Activated CD8-positive, alpha-beta T cell treated with anti-CD3 and anti-CD28 coated beads for 36 hours (primary cell): ENCODE data around the gene NCF2. TPM values are rescaled to one million over a fixed set of nuclear protein-coding genes. Genes with fewer than 3 reads are reported as not detected.

Experiments
- ATAC-seq: fragments of 200-7000 bp; cut with Tn5 transposase; one replicate; pipeline ENCODE4 v1.10.0; 2021; ENCODE audit warnings: mild to moderate bottlenecking, moderate library complexity
- CTCF ChIA-PET: fragments of 350-600 bp; sonication (Branson Sonifier 250); formaldehyde crosslinking; loops from one replicate; lab custom pipeline; 2021; ENCODE audit warnings: antibody characterized with exemption; lab: Charles Lee
- POLR2A ChIA-PET: fragments of 350-600 bp; sonication (Branson Sonifier 250); formaldehyde crosslinking; loops from one replicate; lab custom pipeline; 2021; ENCODE audit warnings: antibody characterized with exemption; lab: Charles Lee
- DNase-seq: peaks from one replicate; pipeline ENCODE4 v3.0.0-alpha.2; 2020
- H3K27ac Mint-ChIP-seq: one replicate; pipeline ENCODE4 v1.8.0; 2021; ENCODE audit warnings: mild to moderate bottlenecking, mixed read lengths
- H3K27me3 Mint-ChIP-seq: one replicate; pipeline ENCODE4 v1.8.0; 2021; ENCODE audit warnings: mixed read lengths
- H3K36me3 Mint-ChIP-seq: one replicate; pipeline ENCODE4 v1.8.0; 2021; ENCODE audit warnings: low read depth, mixed read lengths
- H3K4me1 Mint-ChIP-seq: one replicate; pipeline ENCODE4 v1.8.0; 2021; ENCODE audit warnings: low read depth, mixed read lengths
- H3K4me3 Mint-ChIP-seq: one replicate; pipeline ENCODE4 v1.8.0; 2021; ENCODE audit warnings: mild to moderate bottlenecking, moderate library complexity, mixed read lengths
- H3K9me3 Mint-ChIP-seq: one replicate; pipeline ENCODE4 v1.8.0; 2021; ENCODE audit warnings: mixed read lengths
- CTCF ChIP-seq: fragments of 200-600 bp; IDR thresholded peaks from one replicate; pipeline ENCODE4 v1.8.0; 2022; ENCODE audit warnings: antibody characterized with exemption, mild to moderate bottlenecking
- intact Hi-C: fragments of 100-400 bp; cut with micrococcal nuclease; formaldehyde crosslinking; loops from one replicate; pipeline ENCODE4 v1.10.0; 2022
- total RNA-seq, 2 experiments: library from RNA; stranded (reverse); gene quantifications; one replicate each; pipeline ENCODE4 v1.2.3, GENCODE V29; 2021

The NCF2 gene
- total RNA-seq, 2 experiments from 2014 or later: 4.2 to 4.7 TPM

GRCh38 chr1:183569141-183569540, 21.1 kb downstream of the NCF2 start:
- Mint-ChIP-seq H3K27me3 (no peaks in the 10 kb centered on the region), H3K36me3 (no peaks in the 10 kb centered on the region), H3K27ac (no peak overlapping the region), H3K4me1 (peaks cover 23% of the 10 kb centered on the region), H3K4me3 (no peak overlapping the region), H3K9me3 (no peaks in the 10 kb centered on the region)
- POLR2A ChIA-PET: interaction anchor here (0.9 to 3.7 kb wide), 5 partner anchors 10 to 99 kb away, joined by 3 to 19 read pairs (median 3); partner anchors contain the start of gene NCF2
- CTCF ChIA-PET: interaction anchor here (0.9 to 3.0 kb wide), 6 partner anchors 10 to 65 kb away, joined by 3 to 13 read pairs (median 4); no protein-coding TSS in a partner anchor
- no peak for TF ChIP-seq CTCF
- ATAC-seq (peak; percentile 80), DNase-seq (peak; percentile 38)
- intact Hi-C loops: no loop called here

- CTCF ChIA-PET: interaction anchor here (0.9 to 3.0 kb wide), 6 partner anchors 11 to 87 kb away, joined by 3 to 13 read pairs (median 4); no protein-coding TSS in a partner anchor
- Mint-ChIP-seq H3K27ac (no peak overlapping the region), H3K9me3 (no peaks in the 10 kb centered on the region), H3K27me3 (no peaks in the 10 kb centered on the region), H3K4me3 (no peak overlapping the region), H3K4me1 (peaks cover 23% of the 10 kb centered on the region), H3K36me3 (no peaks in the 10 kb centered on the region)
- ATAC-seq (no peak), DNase-seq (no peak)
- TF ChIP-seq CTCF: no peak
- intact Hi-C loops: no loop called here
- POLR2A ChIA-PET: interaction anchor here (0.8 to 3.7 kb wide), 6 partner anchors 11 to 98 kb away, joined by 3 to 19 read pairs (median 3); partner anchors contain the start of genes NCF2 and SMG7
These were observed 21.9 kb downstream of the NCF2 start for GRCh38 chr1:183568176-183569021.

- CTCF ChIA-PET: interaction anchor here (1.2 to 1.6 kb wide), 3 partner anchors 14 to 88 kb away, joined by 4 to 5 read pairs (median 4); no protein-coding TSS in a partner anchor
- TF ChIP-seq CTCF: no peak
- no peaks in the 10 kb centered on the region for H3K36me3 Mint-ChIP-seq
- DNase-seq: peak; percentile 42
- peak; percentile 47 for ATAC-seq
- peaks cover 23% of the 10 kb centered on the region for H3K4me1 Mint-ChIP-seq
- no peak overlapping the region for H3K27ac Mint-ChIP-seq
- no peaks in the 10 kb centered on the region for H3K27me3 Mint-ChIP-seq
- H3K9me3 Mint-ChIP-seq: no peaks in the 10 kb centered on the region
- POLR2A ChIA-PET: interaction anchor here (3.7 kb wide), 1 partner anchor 22 kb away, joined by 19 read pairs; the partner anchor contains the start of gene NCF2
- intact Hi-C loops: no loop called here
- H3K4me3 Mint-ChIP-seq: no peak overlapping the region
These were observed 22.7 kb downstream of the NCF2 start for GRCh38 chr1:183567584-183567983.

DNA sequence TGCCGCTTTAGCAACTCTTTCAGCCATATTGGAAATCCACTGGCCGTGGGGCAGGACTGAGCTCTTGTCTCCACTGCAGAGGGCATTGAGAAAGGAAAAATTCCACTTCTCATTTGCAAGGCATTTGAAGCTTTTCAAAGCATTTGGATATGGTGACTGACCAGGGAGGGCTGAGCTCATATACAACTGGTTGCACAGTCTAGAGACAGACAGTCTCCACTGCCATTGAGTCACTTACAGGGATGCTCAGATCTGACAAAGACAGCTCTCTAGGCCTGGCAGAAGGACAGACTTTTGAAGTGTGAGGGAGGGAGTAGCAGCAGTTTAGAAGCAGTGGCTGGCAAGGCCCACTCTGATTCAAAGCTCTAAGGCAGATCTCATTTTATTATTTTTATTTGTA, 24.2 kb downstream of the NCF2 start:
- Mint-ChIP-seq H3K27me3 (no peaks in the 10 kb centered on the region), H3K9me3 (no peaks in the 10 kb centered on the region), H3K4me1 (peaks cover 23% of the 10 kb centered on the region), H3K4me3 (no peak overlapping the region), H3K36me3 (no peaks in the 10 kb centered on the region), H3K27ac (no peak overlapping the region)
- intact Hi-C loops: no loop called here
- DNase-seq (no peak), ATAC-seq (no peak)
- ChIA-PET POLR2A (interaction anchor here (0.8 to 3.7 kb wide), 3 partner anchors 10 to 39 kb away, joined by 3 to 19 read pairs (median 4); partner anchors contain the start of gene NCF2), CTCF (interaction anchor here (0.8 to 1.5 kb wide), 3 partner anchors 13 to 119 kb away, joined by 3 to 4 read pairs (median 4); no protein-coding TSS in a partner anchor)
- TF ChIP-seq CTCF: no peak
